Right lobe of liver (tissue), 4 donors: ENCODE data around the gene RHOD.

Experiments
- CTCF ChIP-seq, 4 donors: fragments of 200-600 bp in 3 of 4; fragments of 450-650 bp in 1 of 4; IDR thresholded peaks; one replicate each; pipeline versions ENCODE4 v1.5.1 to v1.8.0; 2016 to 2022; ENCODE audit warnings: antibody characterized with exemption in 4 of 4, mild to moderate bottlenecking in 2 of 4
- POLR2A ChIP-seq: fragments of 450-650 bp; IDR thresholded peaks from one replicate; pipeline ENCODE4 v1.6.1; 2017; ENCODE audit warnings: antibody characterized with exemption, mild to moderate bottlenecking
- donor health status: DM: no; HTN: no; CAD: no.
- donor health status: DM: no; HTN: no; CAD: no.
- donor health status: DM: no; HTN: yes; CAD: no.

- TF ChIP-seq CTCF (IDR thresholded peaks at IDR 0.05) (no peak), POLR2A (no peak)
Measured at GRCh38 chr11:67117176-67117575, 60.5 kb downstream of the RHOD start.
